Right lobe of liver (tissue), 4 donors: ENCODE results near the gene SPAG4.

ENCODE experiments used
- CTCF ChIP-seq, 4 donors: fragments of 200-600 bp in 3 of 4; fragments of 450-650 bp in 1 of 4; IDR thresholded peaks; one replicate each; pipeline versions ENCODE4 v1.5.1 to v1.8.0; 2016 to 2022; ENCODE audit warnings: antibody characterized with exemption in 4 of 4, mild to moderate bottlenecking in 2 of 4
- POLR2A ChIP-seq: fragments of 450-650 bp; IDR thresholded peaks from one replicate; pipeline ENCODE4 v1.6.1; 2017; ENCODE audit warnings: antibody characterized with exemption, mild to moderate bottlenecking
- donor health status: DM: no; HTN: no; CAD: no.
- donor health status: DM: no; HTN: no; CAD: no.
- donor health status: DM: no; HTN: yes; CAD: no.

GRCh38 chr20:35644806-35645205 is 29.2 kb downstream of the SPAG4 start:
- no peak for TF ChIP-seq POLR2A
- TF ChIP-seq CTCF (IDR thresholded peaks at IDR 0.05) = no peak
